Measurements from ENCODE around the gene TNN.

The TNN gene

GRCh38 chr1:175089136-175089718 is 21.6 kb downstream of the TNN start:
- TF ChIP-seq EGR1 (IDR thresholded peaks at IDR 0.05) (no peak), CEBPB (IDR thresholded peaks at IDR 0.05) (no peak), TEAD4 (IDR thresholded peaks at IDR 0.05) (no peak), ZBTB7A (IDR thresholded peaks at IDR 0.05; ENCODE audit: low read depth) (no peak), NFIC (IDR thresholded peaks at IDR 0.05) (no peak), FOXM1 (IDR thresholded peaks at IDR 0.05; ENCODE audit: borderline replicate concordance, low read depth) (no peak), EP300 (IDR thresholded peaks at IDR 0.05; ENCODE audit: borderline replicate concordance) (no peak), YY1 (IDR thresholded peaks at IDR 0.05; ENCODE audit: low read depth) (no peak), MAX (IDR thresholded peaks at IDR 0.05) (no peak)

- TF ChIP-seq CREB1 (IDR thresholded peaks at IDR 0.05; ENCODE audit: low read depth) (no peak), FOXM1 (IDR thresholded peaks at IDR 0.05; ENCODE audit: borderline replicate concordance, low read depth) (no peak)
Measured at GRCh38 chr1:175090780-175091179, 23.1 kb downstream of the TNN start.

- TF ChIP-seq TAF1 (IDR thresholded peaks at IDR 0.05; ENCODE audit: low read depth) (no peak), TEAD4 (IDR thresholded peaks at IDR 0.05) (no peak)
Measured at GRCh38 chr1:175094626-175095025, 27.0 kb downstream of the TNN start.

GRCh38 chr1:175095069-175095468 is 27.4 kb downstream of the TNN start:
- TF ChIP-seq EGR1 (IDR thresholded peaks at IDR 0.05), result no peak
- TF ChIP-seq REST (IDR thresholded peaks at IDR 0.05; ENCODE audit: low read depth), result no peak
- TF ChIP-seq ZBTB7A (IDR thresholded peaks at IDR 0.05; ENCODE audit: low read depth), result no peak

- no peak for TF ChIP-seq ZBTB7A (IDR thresholded peaks at IDR 0.05; ENCODE audit: low read depth)
- no peak for TF ChIP-seq USF1 (IDR thresholded peaks at IDR 0.05)
- TF ChIP-seq RAD21 (IDR thresholded peaks at IDR 0.05; ENCODE audit: low read depth), result no peak
- no peak for TF ChIP-seq MAX (IDR thresholded peaks at IDR 0.05)
- TF ChIP-seq CEBPB (IDR thresholded peaks at IDR 0.05), result no peak
- TF ChIP-seq TAF1 (IDR thresholded peaks at IDR 0.05; ENCODE audit: low read depth), result no peak
- TF ChIP-seq TEAD4 (IDR thresholded peaks at IDR 0.05), result no peak
- no peak for TF ChIP-seq REST (IDR thresholded peaks at IDR 0.05; ENCODE audit: low read depth)
- TF ChIP-seq EGR1 (IDR thresholded peaks at IDR 0.05), result no peak
- no peak for TF ChIP-seq NFIC (IDR thresholded peaks at IDR 0.05)
- TF ChIP-seq YY1 (IDR thresholded peaks at IDR 0.05; ENCODE audit: low read depth), result no peak
- no peak for TF ChIP-seq CREB1 (IDR thresholded peaks at IDR 0.05; ENCODE audit: low read depth)
- TF ChIP-seq EP300 (IDR thresholded peaks at IDR 0.05; ENCODE audit: borderline replicate concordance), result no peak
- no peak for TF ChIP-seq TCF12 (IDR thresholded peaks at IDR 0.05; ENCODE audit: low read depth)
- TF ChIP-seq FOXM1 (IDR thresholded peaks at IDR 0.05; ENCODE audit: borderline replicate concordance, low read depth), result no peak
Measured at GRCh38 chr1:175095978-175096607, 28.5 kb downstream of the TNN start.

- TF ChIP-seq CREB1 (IDR thresholded peaks at IDR 0.05; ENCODE audit: low read depth) (no peak), TAF1 (IDR thresholded peaks at IDR 0.05; ENCODE audit: low read depth) (no peak), FOXM1 (IDR thresholded peaks at IDR 0.05; ENCODE audit: borderline replicate concordance, low read depth) (no peak), NFIC (IDR thresholded peaks at IDR 0.05) (no peak), CEBPB (IDR thresholded peaks at IDR 0.05) (no peak), YY1 (IDR thresholded peaks at IDR 0.05; ENCODE audit: low read depth) (no peak), REST (IDR thresholded peaks at IDR 0.05; ENCODE audit: low read depth) (no peak), TEAD4 (IDR thresholded peaks at IDR 0.05) (no peak), MAX (IDR thresholded peaks at IDR 0.05) (no peak), RAD21 (IDR thresholded peaks at IDR 0.05; ENCODE audit: low read depth) (no peak), TCF12 (IDR thresholded peaks at IDR 0.05; ENCODE audit: low read depth) (no peak), EGR1 (IDR thresholded peaks at IDR 0.05) (no peak), EP300 (IDR thresholded peaks at IDR 0.05; ENCODE audit: borderline replicate concordance) (no peak), USF1 (IDR thresholded peaks at IDR 0.05) (no peak), ZBTB7A (IDR thresholded peaks at IDR 0.05; ENCODE audit: low read depth) (no peak)
Measured at GRCh38 chr1:175097361-175097760, 29.7 kb downstream of the TNN start.

All from Ishikawa (cell line).